Uterus (tissue), 4 donors: ENCODE results near the gene TBC1D3B. TPM values are rescaled to one million over a fixed set of nuclear protein-coding genes. Genes with fewer than 3 reads are reported as not detected.

Source experiments
- DNase-seq, 2 donors: peaks; one replicate each; pipeline ENCODE4 v3.0.0-alpha.2; 2019 to 2020
- H3K27ac ChIP-seq, 2 donors: fragments of 200-600 bp; sonication (generic); 1 replicate in 1 of 2; 2 replicates in 1 of 2; pipeline ENCODE4 v1.5.1; 2016 to 2018
- H3K27me3 ChIP-seq, 2 donors: fragments of 200-600 bp; sonication (generic); one replicate each; pipeline ENCODE4 v1.5.1; 2018 to 2019; ENCODE audit warnings: control low read depth in 1 of 2
- H3K36me3 ChIP-seq, 2 donors: fragments of 200-600 bp; sonication (generic); one replicate each; pipeline ENCODE4 v1.5.1; 2019; ENCODE audit warnings: control low read depth in 1 of 2
- H3K4me1 ChIP-seq, 2 donors: fragments of 200-600 bp; sonication (generic); one replicate each; pipeline ENCODE4 v1.5.1; 2018 to 2019; ENCODE audit warnings: control low read depth in 1 of 2
- H3K4me3 ChIP-seq, 2 donors: fragments of 200-600 bp; sonication (generic); 1 replicate in 1 of 2; 2 replicates in 1 of 2; pipeline ENCODE4 v1.5.1; 2018 to 2019; ENCODE audit warnings: mild to moderate bottlenecking in 1 of 2
- H3K9me3 ChIP-seq, 2 donors: fragments of 200-600 bp; sonication (generic); one replicate each; pipeline ENCODE4 v1.5.1; 2019; ENCODE audit warnings: control low read depth in 1 of 2
- CTCF ChIP-seq, 4 experiments: fragments of 200-600 bp in 2 of 4; fragments of 450-650 bp in 2 of 4; sonication (generic) in 2 of 4; IDR thresholded peaks; one replicate each; pipeline ENCODE4 v1.5.1; 2016 to 2019; ENCODE audit warnings: antibody characterized with exemption in 4 of 4, mild to moderate bottlenecking in 2 of 4, moderate library complexity in 1 of 4
- POLR2A ChIP-seq, 2 donors: fragments of 450-650 bp; IDR thresholded peaks; one replicate each; pipeline ENCODE4 v1.6.1; 2016; ENCODE audit warnings: antibody characterized with exemption in 2 of 2, mild to moderate bottlenecking in 1 of 2, moderate library complexity in 1 of 2
- intact Hi-C: fragments of 100-400 bp; cut with DNase I; formaldehyde crosslinking; loops from one replicate; pipeline ENCODE4 v1.15.1; 2023; ENCODE audit warnings: low total_unique reads
- total RNA-seq, 4 donors: library from RNA; depleted of rRNA in 3 of 4; stranded (reverse); fragments of >200 nt in 3 of 4; gene quantifications; one replicate each; pipeline versions ENCODE4 v1.1.0 to v1.2.4, GENCODE V29; 2014 to 2023
- donor health status: DM: yes; HTN: yes; CAD: no.

The TBC1D3B gene
- total RNA-seq, 4 donors from 2014 or later, result 10.9 TPM; not detected in 3

- no peak for TF ChIP-seq CTCF (IDR thresholded peaks at IDR 0.05)
- no peak for TF ChIP-seq POLR2A (IDR thresholded peaks at IDR 0.05)
- no peak for DNase-seq
- no peaks in the 10 kb centered on the region for H3K27me3 ChIP-seq
- H3K9me3 ChIP-seq, result no peaks in the 10 kb centered on the region
- no peaks in the 10 kb centered on the region for H3K4me1 ChIP-seq
- intact Hi-C loops, result no loop called here
- H3K27ac ChIP-seq, result no peak overlapping the region
- H3K36me3 ChIP-seq, result no peaks in the 10 kb centered on the region
- no peak overlapping the region for H3K4me3 ChIP-seq
These were observed 45.0 kb downstream of the TBC1D3B start for GRCh38 chr17:36131421-36131820.

GRCh38 chr17:36130346-36130745 lies 46.1 kb downstream of the TBC1D3B start:
- Histone ChIP-seq H3K27me3 (no peaks in the 10 kb centered on the region), H3K36me3 (no peaks in the 10 kb centered on the region), H3K4me3 (no peak overlapping the region), H3K9me3 (no peaks in the 10 kb centered on the region), H3K27ac (no peak overlapping the region), H3K4me1 (no peaks in the 10 kb centered on the region)
- TF ChIP-seq POLR2A (IDR thresholded peaks at IDR 0.05) (no peak), CTCF (IDR thresholded peaks at IDR 0.05) (no peak)
- no peak for DNase-seq
- intact Hi-C loops, result no loop called here

- Histone ChIP-seq H3K4me3 (no peak overlapping the region), H3K9me3 (no peaks in the 10 kb centered on the region), H3K27ac (no peak overlapping the region), H3K4me1 (no peaks in the 10 kb centered on the region), H3K27me3 (no peaks in the 10 kb centered on the region), H3K36me3 (no peaks in the 10 kb centered on the region)
- TF ChIP-seq CTCF (IDR thresholded peaks at IDR 0.05) (no peak), POLR2A (IDR thresholded peaks at IDR 0.05) (no peak)
- DNase-seq, result no peak
- intact Hi-C loops, result no loop called here
These were observed 46.8 kb downstream of the TBC1D3B start for GRCh38 chr17:36129616-36130015.

- intact Hi-C loops, result no loop called here
- H3K27me3 ChIP-seq, result no peaks in the 10 kb centered on the region
- H3K4me3 ChIP-seq, result no peak overlapping the region
- H3K36me3 ChIP-seq, result no peaks in the 10 kb centered on the region
- no peak overlapping the region for H3K27ac ChIP-seq
- no peaks in the 10 kb centered on the region for H3K9me3 ChIP-seq
- no peak for TF ChIP-seq CTCF (IDR thresholded peaks at IDR 0.05)
- TF ChIP-seq POLR2A (IDR thresholded peaks at IDR 0.05), result no peak
- no peak for DNase-seq
- no peaks in the 10 kb centered on the region for H3K4me1 ChIP-seq
These were observed 47.9 kb downstream of the TBC1D3B start for GRCh38 chr17:36128411-36128978.

GRCh38 chr17:36127911-36128310 lies 48.5 kb downstream of the TBC1D3B start:
- Histone ChIP-seq H3K27ac (no peak overlapping the region), H3K4me1 (no peaks in the 10 kb centered on the region), H3K36me3 (no peaks in the 10 kb centered on the region), H3K9me3 (no peaks in the 10 kb centered on the region), H3K27me3 (no peaks in the 10 kb centered on the region), H3K4me3 (no peak overlapping the region)
- no peak for DNase-seq
- TF ChIP-seq CTCF (IDR thresholded peaks at IDR 0.05), result no peak
- TF ChIP-seq POLR2A (IDR thresholded peaks at IDR 0.05), result no peak
- intact Hi-C loops, result no loop called here
